ENCODE data around the gene SSB.
A peak's percentile ranks its signal among the peaks of the same experiment; 100 is the strongest.

GRCh38 chr2:169767243-169767888, 31.3 kb upstream of the SSB start:
- TF ChIP-seq CTCF (IDR thresholded peaks at IDR 0.05; ENCODE audit: insufficient read depth, low read length, poor library complexity, severe bottlenecking) (peak; percentile 78), EZH2phosphoT487 (conservative IDR thresholded peaks at IDR 0.05; ENCODE audit: low read length) (no peak)
